Activated CD8-positive, alpha-beta memory T cell treated with anti-CD3 and anti-CD28 coated beads for 4 hours (primary cell): Measurements from ENCODE around the gene SLC39A2.
"Not testable (repeated sequence)": the region's sequence is repeated elsewhere in the genome, so short reads cannot be mapped to it uniquely, and the experiment has no call there.

Experiments
- DNase-seq, 2 donors: peaks; one replicate each; pipeline ENCODE4 v3.0.0-alpha.2; 2020; ENCODE audit warnings: low read depth in 2 of 2

SLC39A2 gene

DNA sequence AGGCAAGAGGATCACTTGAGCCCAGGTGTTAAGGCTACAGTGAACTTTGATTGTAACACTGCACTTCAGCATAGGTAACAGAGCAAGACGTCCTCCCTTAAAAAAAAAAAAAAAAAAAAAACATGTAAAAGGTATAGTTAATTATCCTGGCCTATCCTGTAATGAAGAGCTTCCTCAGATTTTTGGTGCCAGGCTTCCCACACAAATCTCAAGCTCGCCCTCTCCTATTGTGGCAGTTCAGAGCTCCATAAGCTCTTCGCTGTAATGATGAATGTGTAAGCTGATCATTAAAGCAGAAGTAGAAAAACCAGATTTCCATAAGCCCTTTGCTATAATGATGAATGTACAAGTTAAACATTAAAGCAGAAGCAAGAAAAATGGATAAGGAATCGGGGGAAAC is 2.0 kb upstream of the SLC39A2 start:
- no peak for DNase-seq

DNA sequence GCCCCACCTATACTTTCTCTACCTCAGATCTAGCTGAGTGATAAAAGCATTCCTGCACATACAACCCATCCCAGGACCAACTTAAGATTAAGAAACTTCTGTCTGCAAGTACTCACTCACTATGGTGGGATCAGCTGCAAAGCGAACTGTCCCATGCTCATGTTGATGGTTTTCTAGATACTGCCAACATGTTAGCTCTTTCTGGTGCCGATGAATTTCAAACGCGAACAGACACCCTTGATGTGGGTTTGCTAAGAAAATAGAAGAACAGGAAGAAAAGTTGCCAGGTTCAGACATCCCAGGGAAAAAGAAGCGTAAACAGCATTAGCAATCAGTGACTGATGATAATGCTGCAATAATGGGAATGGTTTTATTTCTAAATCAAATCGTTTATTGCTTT is 1.5 kb upstream of the SLC39A2 start:
- no peak for DNase-seq

DNA sequence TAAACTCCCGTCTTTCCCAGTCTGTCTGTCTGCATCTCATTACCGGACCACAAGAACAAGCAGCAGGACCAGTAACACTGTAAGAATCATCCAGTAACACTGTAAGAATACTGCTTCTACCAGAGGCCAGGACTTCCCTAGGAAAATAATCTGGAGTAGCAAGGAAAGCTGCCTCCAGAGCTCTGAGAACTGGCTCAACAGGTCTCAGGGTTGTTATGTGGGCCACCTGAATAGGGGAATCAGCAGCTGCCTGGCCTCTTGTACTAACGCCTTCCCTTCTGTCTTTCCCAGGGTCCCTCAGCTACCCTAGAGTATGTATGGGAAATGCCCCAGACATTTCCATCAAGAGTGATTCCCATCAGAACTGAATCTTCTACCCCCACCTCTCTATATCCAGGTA is 954 bp upstream of the SLC39A2 start:
- no peak for DNase-seq

DNA sequence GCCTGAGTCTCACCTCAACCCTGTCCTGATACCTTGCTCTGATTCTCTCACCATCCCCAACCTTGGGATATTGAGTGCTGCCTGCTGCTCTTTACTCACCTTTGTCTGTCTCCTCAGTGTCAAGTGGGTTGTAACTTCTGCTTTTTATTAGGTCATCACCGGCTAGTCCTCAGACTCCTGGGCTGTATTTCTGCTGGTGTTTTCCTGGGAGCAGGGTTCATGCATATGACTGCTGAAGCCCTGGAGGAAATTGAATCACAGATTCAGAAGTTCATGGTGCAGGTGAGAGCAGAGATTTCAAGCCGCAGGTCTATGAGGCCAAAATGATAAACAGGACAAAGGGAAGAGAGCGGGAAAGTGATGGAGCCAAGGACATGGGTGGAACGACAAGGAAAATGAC is 498 bp downstream of the SLC39A2 start:
- DNase-seq: no peak

DNA sequence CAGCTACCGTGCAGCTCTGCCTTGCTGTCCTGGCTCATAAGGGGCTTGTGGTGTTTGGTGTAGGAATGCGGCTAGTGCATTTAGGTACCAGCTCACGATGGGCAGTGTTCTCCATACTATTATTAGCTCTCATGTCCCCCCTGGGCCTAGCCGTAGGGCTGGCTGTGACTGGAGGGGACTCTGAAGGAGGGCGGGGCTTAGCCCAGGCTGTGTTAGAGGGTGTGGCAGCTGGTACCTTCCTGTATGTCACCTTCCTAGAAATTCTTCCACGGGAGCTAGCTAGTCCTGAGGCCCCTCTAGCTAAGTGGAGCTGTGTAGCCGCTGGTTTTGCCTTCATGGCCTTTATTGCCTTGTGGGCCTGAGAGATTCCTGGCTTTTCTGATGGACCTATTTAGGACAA is 2.1 kb downstream of the SLC39A2 start:
- DNase-seq: no peak

DNA sequence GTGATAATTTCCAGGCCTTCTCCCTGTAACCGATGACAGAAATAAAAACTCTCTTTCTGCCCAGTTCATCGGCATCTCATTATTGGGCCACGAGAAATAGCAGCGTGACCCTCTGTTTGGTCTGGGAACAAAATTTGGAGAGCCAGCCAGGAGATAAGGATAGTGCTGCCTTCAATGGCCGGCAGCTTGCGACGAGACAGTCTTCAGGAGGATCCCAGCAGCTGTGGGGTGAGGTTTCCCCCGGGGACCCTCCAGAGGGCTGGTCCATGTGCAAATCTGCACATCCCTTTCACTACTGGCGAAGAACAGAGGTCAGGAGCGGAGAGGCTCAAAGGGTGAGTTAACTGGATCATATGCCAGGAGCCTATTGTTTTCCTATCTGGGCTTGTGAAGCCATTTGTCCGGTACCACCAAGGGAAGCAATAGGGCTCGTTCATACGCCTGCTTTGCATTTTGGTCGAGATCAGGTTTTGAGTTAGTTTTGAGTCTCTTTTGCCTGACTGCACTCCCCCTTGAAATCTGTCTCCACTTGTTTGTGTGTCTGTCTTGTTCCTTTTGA is 4.8 kb downstream of the SLC39A2 start:
- no peak for DNase-seq

DNA sequence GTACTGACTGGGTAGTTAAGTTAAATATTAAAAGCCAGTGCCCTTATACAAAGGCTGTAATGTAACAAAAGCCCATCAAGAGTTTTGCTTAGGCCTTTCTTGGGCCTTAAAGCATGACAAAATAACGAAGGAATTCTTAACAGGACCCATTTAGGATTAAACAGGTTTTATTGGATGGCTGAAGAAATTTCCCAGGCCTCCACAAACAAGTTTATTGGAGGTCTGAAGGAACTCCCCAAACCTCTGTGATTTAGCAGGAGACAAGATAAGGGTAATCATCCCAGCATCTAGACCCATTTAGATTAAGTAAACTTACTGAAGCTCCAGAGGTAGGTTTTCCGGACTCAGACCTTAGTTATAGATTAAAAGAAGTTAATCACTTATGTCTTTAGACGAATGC is 10.6 kb downstream of the SLC39A2 start:
- DNase-seq: not testable (repeated sequence)

DNA sequence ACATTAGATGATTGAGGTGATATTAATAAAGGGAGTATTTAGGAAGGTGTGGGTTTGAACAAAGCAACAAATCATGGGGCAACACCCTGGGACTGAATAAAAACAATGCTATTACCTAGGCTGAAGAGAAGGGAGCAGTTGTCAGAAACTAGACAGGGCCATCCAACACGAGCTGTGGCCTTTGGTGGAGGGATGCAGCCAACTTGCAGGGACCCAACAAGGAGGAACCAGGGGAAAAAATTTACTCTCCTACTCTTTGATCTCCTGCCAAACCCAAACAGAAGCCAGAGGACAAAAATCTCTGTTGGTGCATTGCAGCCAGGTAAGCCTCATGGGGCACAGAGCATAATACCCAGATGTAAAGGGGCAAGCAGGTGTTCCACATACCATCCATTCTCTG is 12.0 kb downstream of the SLC39A2 start:
- DNase-seq: no peak

DNA sequence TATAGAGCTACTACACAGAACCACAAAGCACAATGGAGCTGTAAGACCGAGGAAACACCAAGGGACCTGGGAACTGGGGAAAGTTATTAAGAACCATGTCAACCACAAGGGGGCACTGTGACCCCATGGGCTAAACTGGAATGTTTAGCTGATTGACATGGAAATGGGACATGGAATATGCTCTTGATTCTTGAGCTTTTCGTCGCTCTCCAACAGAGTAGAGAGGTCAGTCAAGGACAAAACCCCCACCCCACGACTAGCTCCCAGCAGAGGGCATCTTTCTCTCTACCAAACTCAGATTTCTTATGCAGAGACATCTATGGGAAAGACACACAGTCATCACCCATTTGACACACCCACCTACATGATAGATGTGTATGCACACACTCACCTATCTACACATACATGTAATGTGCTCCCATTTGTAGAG is 15.7 kb downstream of the SLC39A2 start:
- peak; percentile 61 for DNase-seq

DNA sequence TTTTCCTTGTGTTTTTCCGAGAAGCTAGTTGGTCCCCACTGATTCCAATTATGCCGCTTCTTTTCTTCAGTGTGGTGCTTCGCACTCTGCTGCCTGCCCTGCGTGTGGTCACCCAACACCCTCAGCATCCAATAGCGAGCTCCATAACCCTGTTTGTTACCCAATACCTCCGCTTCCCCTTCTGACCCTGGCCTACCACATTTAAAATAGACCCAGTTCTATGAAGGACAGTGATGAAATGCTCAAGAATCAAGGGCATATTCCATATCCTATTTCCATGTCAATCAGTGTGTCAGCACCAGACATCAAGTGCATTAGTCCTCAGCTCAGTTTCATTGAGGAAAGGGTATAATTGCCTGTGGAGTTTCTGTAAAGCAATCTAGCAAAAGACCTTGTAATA is 16.2 kb downstream of the SLC39A2 start:
- DNase-seq: no peak

DNA sequence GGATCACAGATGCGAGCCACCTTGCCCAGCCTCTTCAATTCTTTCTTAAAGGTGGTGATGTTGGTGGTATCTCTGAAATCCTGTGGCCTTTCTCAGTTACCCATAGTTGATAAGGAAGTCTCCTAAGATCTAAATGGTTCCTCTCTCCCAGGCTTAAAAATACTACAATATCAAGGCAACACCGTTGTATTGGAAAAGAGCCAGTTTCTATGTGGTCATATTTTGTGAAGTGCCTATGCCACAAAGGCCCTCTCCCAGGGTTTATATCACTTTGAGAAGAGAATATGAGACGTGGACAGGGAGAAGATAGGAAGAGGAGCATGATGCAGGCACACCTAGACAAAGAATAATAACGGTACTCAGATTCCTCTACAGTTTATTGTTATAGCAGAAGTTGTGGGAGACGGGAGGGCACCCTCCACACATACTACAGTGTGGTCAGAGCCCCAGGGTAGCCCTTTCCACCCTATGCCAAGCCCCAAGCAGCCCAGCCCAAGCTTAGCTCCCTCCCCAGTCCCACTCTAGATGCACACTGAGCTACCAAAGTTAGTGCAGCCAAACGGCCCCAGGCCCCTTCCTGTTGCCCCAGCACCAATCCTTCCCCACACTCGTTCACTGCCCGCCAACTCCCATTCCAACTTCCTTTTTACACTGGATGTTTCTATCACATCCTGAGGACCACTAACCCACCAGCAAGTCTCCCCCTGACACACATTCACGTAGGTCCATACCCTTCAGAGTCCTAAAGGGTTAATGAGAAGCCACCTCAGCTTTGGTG is 17.5 kb downstream of the SLC39A2 start:
- no peak for DNase-seq

DNA sequence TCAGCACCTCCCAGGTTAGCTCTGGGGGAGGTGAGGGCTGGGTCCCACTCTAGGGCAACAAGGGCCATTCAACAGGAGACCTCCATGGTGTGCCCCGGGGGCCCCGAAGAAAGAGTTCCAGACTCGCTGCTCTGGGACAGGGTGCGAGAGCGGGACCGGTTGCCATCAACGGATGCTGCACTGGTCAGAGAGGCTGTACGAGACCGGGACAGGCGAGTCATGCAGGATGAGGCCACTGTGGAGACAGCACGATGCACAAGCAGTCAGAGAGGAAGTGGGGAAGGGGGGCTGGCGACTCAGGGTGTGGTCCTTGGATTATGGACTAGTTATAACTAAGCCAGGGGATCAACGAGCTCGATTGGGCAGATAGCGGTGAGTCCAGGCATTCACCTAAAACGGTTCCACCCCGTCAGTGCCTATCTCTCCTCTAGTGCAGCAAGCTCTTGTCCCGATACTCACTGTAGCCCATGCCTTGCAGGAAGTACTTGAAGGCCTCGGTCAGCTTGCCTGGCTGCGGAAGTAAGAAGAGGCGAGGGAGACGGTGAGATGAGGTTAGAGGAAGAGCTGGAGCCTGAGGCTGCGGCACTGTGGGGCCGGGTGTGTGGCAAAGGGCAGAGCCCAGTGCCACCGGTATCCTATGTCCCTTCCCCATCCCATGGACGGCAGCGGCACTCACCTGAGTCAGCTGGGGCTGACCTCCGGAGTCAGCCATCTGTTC is 18.6 kb downstream of the SLC39A2 start:
- DNase-seq: no peak

DNA sequence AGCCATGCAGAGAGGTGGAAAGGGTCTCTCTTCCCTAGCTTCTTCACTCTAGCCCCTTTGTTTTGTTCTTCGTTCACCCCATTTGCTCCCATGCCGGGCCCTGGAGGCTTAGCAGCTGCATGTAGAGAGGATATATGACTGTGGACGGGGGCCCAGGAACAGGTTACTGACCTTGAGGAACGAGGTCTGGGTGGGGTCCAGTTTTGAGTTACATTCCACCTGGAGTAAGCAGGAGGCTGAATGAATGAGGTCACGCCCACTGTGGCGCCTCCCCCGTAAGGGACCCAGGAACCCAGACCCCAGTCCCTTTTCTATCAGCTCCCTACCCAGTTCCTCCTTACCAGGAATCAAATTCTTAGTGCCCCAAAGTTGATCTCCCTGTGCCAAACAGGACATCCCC is 19.2 kb downstream of the SLC39A2 start:
- no peak for DNase-seq

DNA sequence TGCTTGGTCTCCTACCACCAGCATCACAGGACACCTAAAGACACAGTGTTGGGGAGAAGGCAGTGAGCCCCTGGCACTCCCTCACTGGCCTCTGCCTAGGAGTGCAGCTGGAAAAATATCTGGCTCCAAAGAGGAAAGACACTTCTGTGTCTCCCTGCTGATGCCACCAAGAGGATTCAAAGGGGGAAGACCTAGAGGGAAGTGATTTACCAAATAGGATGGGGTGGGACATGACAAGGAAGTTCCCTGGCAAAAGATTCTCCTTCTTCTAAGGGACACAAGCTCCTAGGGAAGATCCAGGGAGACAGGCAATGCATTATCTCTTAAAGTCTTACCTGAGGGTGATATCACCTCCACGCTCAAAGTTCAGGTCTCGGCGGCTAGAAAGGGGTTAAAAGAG is 19.7 kb downstream of the SLC39A2 start:
- no peak for DNase-seq

DNA sequence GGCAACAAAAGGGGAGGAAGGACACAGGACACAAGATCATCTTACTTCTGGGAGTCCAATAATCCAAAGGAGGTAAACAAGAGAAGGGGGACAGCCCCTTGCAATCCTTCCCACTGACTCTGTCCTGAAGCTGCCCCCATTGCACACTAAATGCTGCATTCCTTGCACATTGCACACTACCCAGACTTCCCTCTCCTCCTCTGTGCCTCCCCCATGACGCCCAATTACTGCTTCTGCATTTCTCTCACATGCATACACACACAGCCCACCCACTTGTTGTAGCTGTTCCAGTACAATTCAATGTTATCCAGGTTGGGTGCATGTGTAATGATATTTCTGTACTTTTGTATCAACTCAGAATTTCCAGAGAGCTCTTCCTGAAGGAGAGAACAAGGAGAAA is 20.3 kb downstream of the SLC39A2 start:
- no peak for DNase-seq

DNA sequence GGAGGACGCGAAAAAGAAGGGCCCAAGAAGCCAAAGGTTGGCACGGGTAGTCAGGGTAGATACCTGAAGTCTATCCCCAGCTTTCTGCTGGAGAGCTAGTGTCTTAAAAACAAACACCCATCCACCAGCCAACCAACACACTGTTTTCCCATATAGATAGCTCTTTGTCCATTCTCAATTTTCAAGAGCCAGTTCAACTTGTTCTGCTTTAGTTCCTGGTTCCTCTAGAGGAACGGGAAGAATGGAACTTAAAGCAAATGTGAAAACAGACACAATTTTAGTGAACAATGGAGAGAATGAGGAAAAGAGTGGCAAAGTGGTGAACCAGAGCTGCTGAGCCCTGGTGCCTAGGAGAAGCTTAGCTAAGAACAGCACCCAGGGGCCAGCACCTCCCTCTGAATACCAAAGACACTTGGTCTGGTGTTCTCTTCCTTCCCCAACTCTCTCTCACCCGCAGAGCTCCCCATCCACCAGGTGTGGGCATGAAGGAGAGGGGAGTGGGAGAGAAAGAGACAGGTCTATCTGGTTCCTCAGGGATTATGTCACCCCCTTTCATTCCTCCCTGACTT is 22.0 kb downstream of the SLC39A2 start:
- DNase-seq: no peak

DNA sequence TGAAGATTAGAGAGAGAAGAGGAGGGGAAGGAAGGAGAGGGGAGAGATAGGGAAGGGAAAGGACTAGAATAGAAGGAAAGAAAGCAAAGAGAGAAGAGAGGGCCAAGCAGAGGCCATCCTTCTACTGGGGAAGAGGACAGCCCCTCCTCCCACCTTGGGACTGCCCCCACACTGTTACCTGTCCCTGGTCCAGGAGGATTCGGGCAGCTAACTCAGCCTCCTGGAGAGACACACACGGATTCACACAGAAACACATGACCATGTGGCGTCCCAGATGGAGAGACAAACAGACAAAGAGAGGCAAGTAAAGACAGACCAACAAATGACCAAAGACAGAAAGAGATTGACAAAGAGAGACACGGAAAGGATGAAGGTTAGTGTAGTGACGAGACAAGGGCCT is 23.6 kb downstream of the SLC39A2 start:
- no peak for DNase-seq

DNA sequence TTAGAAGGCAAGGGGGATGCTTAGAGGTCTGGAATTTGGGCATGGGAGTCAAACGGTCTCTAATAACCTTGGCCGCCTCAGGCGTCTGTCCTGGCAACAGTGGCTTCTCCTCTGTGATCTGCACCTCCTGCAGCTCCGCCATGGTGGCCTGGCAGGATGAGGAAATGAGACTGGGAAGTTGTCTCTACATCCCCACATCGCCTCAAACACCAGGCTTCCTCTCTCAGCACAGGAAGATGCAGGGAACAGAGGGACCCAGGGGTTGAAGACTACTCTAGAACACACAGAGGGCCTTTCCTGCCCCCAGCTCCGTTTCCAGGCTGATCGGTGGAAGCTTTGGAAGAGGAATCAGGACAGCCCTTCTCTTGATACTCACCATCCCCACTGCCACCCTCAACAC is 24.1 kb downstream of the SLC39A2 start:
- no peak for DNase-seq

DNA sequence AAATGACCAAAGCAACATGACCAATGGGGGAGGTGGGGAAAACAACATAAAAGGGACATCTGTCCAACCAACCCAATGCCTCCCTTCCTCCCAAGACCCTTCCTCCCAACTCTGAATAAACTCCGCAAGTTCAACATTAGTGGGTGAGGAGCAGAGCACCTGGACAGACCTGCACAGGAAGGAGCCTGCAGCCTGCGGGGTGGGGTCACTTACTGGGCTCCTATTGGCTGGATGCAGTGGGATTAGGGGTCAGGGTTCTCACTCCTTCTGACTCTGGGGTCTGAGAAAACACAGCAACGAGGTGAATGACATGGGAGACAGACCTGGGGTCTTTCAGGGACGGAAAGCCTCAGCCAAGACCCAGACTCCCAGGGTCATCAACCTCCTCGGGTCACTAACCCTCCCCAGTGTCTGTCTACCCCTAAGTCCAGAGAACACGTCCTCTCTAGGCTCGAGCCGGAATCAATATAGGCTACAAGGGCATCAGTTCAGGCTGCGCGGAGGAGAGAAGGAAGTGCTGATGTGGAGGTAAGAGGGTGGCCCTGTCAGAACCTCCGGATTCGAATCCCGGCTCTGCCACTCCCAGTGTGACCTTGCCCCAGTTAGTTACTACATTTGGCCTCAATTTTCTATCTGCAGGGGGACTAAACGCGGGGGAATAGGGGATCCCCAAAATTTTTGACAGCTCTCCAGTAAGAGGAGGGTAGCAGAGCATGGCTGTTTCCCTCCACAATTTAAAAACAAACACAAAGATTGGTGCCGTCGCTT is 24.9 kb downstream of the SLC39A2 start:
- no peak for DNase-seq

DNA sequence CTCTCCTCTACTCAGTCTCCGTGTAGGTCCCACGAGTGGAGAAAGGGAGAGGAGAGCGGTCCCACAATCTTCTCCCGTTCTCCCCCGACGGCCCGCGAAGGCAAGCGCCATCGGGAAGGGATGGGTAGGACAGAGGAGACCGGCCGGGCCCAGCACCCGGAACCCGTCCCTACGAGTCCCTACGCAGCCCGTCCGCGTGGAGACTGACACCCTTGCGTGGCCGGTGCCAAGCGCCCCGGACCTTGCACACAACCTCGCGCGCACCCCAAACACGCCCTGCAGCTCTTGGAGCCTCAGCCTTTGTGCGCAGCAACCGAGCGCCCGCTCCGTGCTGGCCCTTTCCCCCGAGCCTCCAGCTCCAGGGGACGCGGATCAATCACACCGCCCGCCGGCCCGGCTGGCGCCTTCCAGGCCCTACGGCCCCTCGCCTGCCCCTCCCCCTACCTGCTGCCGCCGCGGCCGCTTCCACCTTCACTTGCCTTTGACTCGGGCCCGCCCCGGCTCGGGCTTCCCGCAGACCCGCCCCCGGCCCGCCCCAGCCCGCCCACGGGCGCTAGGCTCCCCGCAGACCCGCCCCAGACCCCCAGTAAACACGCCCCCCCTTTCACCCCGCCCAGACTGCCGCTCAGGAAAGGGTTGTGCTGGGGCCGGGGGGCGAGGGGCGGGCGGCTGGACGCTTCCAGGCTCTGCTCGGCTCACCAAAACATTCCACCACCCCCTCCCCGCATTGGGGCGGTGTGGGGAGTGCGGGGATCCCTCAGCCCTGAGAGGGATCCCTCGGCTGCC is 25.7 kb downstream of the SLC39A2 start, which contains the start of gene NDRG2:
TSS of gene NDRG2 (minus strand) at position 477 of the 786 bp plus-strand sequence. CDS start 1,746 bp downstream, outside the sequence.
- peak; percentile 46 to 55 for DNase-seq
